CD4-positive, alpha-beta T cell (primary cell): ENCODE data around the gene ARID4B. TPM values are rescaled to one million over a fixed set of nuclear protein-coding genes. Genes with fewer than 3 reads are reported as not detected.
A peak's percentile ranks its signal among the peaks of the same experiment; 100 is the strongest.

Experiments
- ATAC-seq: fragments of 200-7000 bp; cut with Tn5 transposase; one replicate; pipeline ENCODE4 v1.10.0; 2022; ENCODE audit warnings: mild to moderate bottlenecking; ENCODE audit not compliant: poor library complexity
- CTCF ChIA-PET: fragments of 350-600 bp; sonication (Branson Sonifier 250); formaldehyde crosslinking; loops from one replicate; lab custom pipeline; 2021; ENCODE audit warnings: antibody characterized with exemption, inconsistent platforms; lab: Charles Lee
- POLR2A ChIA-PET: fragments of 350-600 bp; sonication (Branson Sonifier 250); formaldehyde crosslinking; loops from one replicate; lab custom pipeline; 2021; ENCODE audit warnings: antibody characterized with exemption, inconsistent platforms; lab: Charles Lee
- DNase-seq, 14 experiments: peaks; one replicate each; pipeline ENCODE4 v3.0.0-alpha.2; 2013 to 2020; ENCODE audit warnings: mixed read lengths in 2 of 14
- H3K27ac ChIP-seq, 2 donors: one replicate each; pipeline versions ENCODE4 v1.5.1 to v1.7.0; 2013; ENCODE audit warnings: low read length in 2 of 2, low read depth in 1 of 2, mild to moderate bottlenecking in 1 of 2
- H3K27me3 ChIP-seq, 2 experiments: 1 replicate in 1 of 2; 2 replicates in 1 of 2; pipeline versions ENCODE4 v1.6.1 to v1.7.0; 2013; ENCODE audit warnings: low read length in 2 of 2, control low read depth in 1 of 2, mild to moderate bottlenecking in 1 of 2, moderate library complexity in 1 of 2; ENCODE audit not compliant: insufficient read depth in 2 of 2, control insufficient read depth in 1 of 2
- H3K36me3 ChIP-seq: one replicate; pipeline ENCODE4 v1.6.1; 2013; ENCODE audit warnings: low read length, control low read depth; ENCODE audit not compliant: insufficient read depth
- H3K4me1 ChIP-seq: one replicate; pipeline ENCODE4 v1.6.1; 2013; ENCODE audit warnings: low read length, control low read depth; ENCODE audit not compliant: insufficient read depth
- H3K4me3 ChIP-seq: one replicate; pipeline ENCODE4 v1.5.1; 2013; ENCODE audit warnings: mild to moderate bottlenecking, low read length, moderate library complexity
- H3K9me3 ChIP-seq, 2 experiments: 1 replicate in 1 of 2; 2 replicates in 1 of 2; pipeline versions ENCODE4 v1.6.1 to v1.7.0; 2013; ENCODE audit warnings: low read length in 2 of 2, mild to moderate bottlenecking in 2 of 2, control low read depth in 1 of 2, moderate library complexity in 1 of 2; ENCODE audit not compliant: control insufficient read depth in 1 of 2, insufficient read depth in 1 of 2
- H3K27ac Mint-ChIP-seq: one replicate; pipeline ENCODE4 v1.8.0; 2020; ENCODE audit warnings: mixed read lengths
- H3K27me3 Mint-ChIP-seq: one replicate; pipeline ENCODE4 v1.8.0; 2021; ENCODE audit warnings: mixed read lengths
- H3K36me3 Mint-ChIP-seq: one replicate; pipeline ENCODE4 v1.8.0; 2021; ENCODE audit warnings: low read depth, mixed read lengths
- H3K4me1 Mint-ChIP-seq: one replicate; pipeline ENCODE4 v1.8.0; 2021; ENCODE audit warnings: low read depth, mixed read lengths
- H3K4me3 Mint-ChIP-seq: one replicate; pipeline ENCODE4 v1.8.0; 2020; ENCODE audit warnings: mild to moderate bottlenecking, mixed read lengths
- H3K9me3 Mint-ChIP-seq: one replicate; pipeline ENCODE4 v1.8.0; 2020; ENCODE audit warnings: mixed read lengths
- intact Hi-C, 2 experiments: fragments of 100-400 bp; cut with DNase I in 1 of 2; cut with micrococcal nuclease in 1 of 2; formaldehyde crosslinking; loops; one replicate each; pipeline versions ENCODE4 v1.15.1 to v1.9.0; 2023 to 2025; cut with DNase I, micrococcal nuclease
- total RNA-seq, 174 experiments: library from RNA in 2 of 174; stranded (reverse) in 2 of 174; gene quantifications; one replicate each; pipeline ENCODE4 v1.2.3 and lab custom pipeline; 2021 to 2026
- TF ChIP-seq, protein P1 (sequence below): fragments of 200-600 bp; IDR thresholded peaks from one replicate; pipeline ENCODE4 v1.8.0; 2022; ENCODE audit warnings: antibody characterized with exemption, mild to moderate bottlenecking

ARID4B gene
- total RNA-seq, 2 experiments from 2014 or later, result 127 to 130 TPM

DNA sequence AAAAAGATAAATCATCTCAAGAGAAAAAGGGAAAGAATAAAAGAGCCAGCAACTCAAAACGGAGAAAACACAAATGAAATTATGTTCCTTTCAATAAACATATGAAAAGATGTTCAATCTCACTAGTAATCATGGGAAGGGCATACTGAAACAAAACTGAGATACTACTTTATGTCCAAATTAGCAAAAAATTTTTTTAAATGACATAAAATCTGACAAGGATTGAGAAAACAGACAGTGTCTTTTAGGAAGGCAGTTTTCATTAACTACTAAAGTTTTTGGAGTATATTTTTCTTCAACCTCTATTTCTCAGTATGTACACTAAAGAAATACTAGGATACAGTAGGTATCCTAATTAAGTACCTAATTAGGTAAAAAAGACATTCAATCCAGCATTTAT is 73.3 kb downstream of the ARID4B start:
- intact Hi-C loops, result loop anchor here in 1 of 2 experiments (5.0 kb wide), 1 partner anchor 38 kb away; no protein-coding TSS in a partner anchor

DNA sequence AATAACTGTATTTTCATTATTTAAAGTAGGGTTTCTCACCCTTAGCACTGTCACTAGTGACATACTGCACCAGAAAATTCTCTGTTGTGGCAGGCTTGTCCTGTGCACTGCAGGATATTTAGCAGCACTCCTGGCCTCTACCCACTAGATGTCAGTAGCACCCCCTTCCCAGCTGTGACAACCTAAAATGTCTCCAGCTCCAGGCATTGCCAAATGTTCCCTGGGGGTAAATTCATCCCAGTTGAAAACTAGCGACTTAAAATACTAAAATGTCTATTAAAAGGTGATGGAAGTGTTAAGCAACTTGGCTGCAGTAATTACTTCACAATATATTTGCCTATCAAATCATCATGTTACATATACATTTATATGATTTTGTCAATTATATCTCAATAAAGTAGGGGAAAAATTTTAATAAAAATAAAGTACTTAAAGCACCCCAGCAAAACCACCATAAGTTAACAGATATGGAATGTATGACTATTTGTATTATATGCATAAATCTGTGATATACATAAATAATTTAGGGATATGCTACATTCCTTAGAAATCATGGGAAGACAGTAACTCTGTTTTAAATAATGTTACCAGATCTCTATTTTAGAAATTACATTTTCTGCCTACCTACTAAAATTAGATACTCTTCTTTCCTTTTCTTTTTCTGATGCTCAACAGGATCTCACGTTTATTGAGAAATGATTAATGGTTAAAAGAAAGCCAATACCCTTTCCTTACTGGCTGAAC is 74.6 kb downstream of the ARID4B start:
- CTCF ChIA-PET, result interaction anchor here (0.5 to 5.2 kb wide), 22 partner anchors 8 to 163 kb away, joined by 3 to 40 read pairs (median 4); partner anchors contain the start of genes ARID4B, GGPS1 and TBCE
- peaks cover 47% of the 10 kb centered on the region for H3K4me1 Mint-ChIP-seq
- Histone ChIP-seq H3K9me3 (no peaks in the 10 kb centered on the region), H3K4me1 (peaks cover 4% of the 10 kb centered on the region), H3K27ac (no peak overlapping the region), H3K4me3 (no peak overlapping the region), H3K36me3 (peaks cover 21% of the 10 kb centered on the region), H3K27me3 (no peaks in the 10 kb centered on the region)
- H3K27me3 Mint-ChIP-seq, result no peaks in the 10 kb centered on the region
- TF ChIP-seq, protein P1, sequence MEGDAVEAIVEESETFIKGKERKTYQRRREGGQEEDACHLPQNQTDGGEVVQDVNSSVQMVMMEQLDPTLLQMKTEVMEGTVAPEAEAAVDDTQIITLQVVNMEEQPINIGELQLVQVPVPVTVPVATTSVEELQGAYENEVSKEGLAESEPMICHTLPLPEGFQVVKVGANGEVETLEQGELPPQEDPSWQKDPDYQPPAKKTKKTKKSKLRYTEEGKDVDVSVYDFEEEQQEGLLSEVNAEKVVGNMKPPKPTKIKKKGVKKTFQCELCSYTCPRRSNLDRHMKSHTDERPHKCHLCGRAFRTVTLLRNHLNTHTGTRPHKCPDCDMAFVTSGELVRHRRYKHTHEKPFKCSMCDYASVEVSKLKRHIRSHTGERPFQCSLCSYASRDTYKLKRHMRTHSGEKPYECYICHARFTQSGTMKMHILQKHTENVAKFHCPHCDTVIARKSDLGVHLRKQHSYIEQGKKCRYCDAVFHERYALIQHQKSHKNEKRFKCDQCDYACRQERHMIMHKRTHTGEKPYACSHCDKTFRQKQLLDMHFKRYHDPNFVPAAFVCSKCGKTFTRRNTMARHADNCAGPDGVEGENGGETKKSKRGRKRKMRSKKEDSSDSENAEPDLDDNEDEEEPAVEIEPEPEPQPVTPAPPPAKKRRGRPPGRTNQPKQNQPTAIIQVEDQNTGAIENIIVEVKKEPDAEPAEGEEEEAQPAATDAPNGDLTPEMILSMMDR, result peak; percentile 97
- H3K36me3 Mint-ChIP-seq, result peaks cover 60% of the 10 kb centered on the region
- intact Hi-C loops, result loop anchor here (1.0 to 5.0 kb wide), 4 partner anchors 39 to 164 kb away; no protein-coding TSS in a partner anchor
- H3K4me3 Mint-ChIP-seq, result no peak overlapping the region
- POLR2A ChIA-PET, result interaction anchor here (0.6 to 1.1 kb wide), 5 partner anchors 73 to 251 kb away, joined by 3 to 4 read pairs (median 3); partner anchors contain the start of genes B3GALNT2 and RBM34
- DNase-seq, result peak; percentile 41 to 83 (median 51)
- peak overlapping the region; percentile 38 for H3K27ac Mint-ChIP-seq
- H3K9me3 Mint-ChIP-seq, result no peaks in the 10 kb centered on the region
- ATAC-seq, result peak; percentile 97

More for the DNA sequence above, 73.3 kb downstream of the ARID4B start:
- peaks cover 11% of the 10 kb centered on the region for H3K4me1 ChIP-seq
- no peak for DNase-seq
- no peak overlapping the region for H3K4me3 ChIP-seq
- peak overlapping the region; percentile 50 for H3K27ac Mint-ChIP-seq
- ChIA-PET POLR2A (no interaction called here), CTCF (interaction anchor here (1.3 kb wide), 1 partner anchor 160 kb away, joined by 4 read pairs; no protein-coding TSS in a partner anchor)
- ATAC-seq, result no peak
- peaks cover 27% of the 10 kb centered on the region for H3K36me3 ChIP-seq
- no peaks in the 10 kb centered on the region for H3K27me3 ChIP-seq
- peaks cover 65% of the 10 kb centered on the region for H3K36me3 Mint-ChIP-seq
- TF ChIP-seq, protein P1, result no peak
- no peaks in the 10 kb centered on the region for H3K9me3 Mint-ChIP-seq
- H3K9me3 ChIP-seq, result no peaks in the 10 kb centered on the region
- no peaks in the 10 kb centered on the region for H3K27me3 Mint-ChIP-seq
- H3K4me1 Mint-ChIP-seq, result peaks cover 61% of the 10 kb centered on the region
- no peak overlapping the region for H3K4me3 Mint-ChIP-seq
- H3K27ac ChIP-seq, result no peak overlapping the region

DNA sequence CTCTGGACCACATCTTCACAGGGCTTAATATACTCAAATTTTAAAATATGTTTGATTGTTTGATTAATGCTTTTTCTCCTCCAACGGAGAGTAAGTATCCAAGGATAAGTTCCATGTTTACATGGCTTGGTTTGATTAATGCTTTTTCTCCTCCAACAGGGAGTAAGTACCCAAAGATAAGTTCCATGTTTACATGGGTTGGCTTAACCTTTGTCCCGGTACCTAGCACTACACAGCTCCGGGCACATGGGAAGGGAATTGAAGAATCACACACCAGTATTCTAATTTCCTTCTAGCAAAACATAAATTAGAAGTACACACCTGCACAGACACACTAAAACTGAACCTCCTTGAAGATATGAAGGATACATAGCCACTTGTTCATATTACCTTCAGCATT is 77.5 kb downstream of the ARID4B start:
- intact Hi-C loops, result loop anchor here in 1 of 2 experiments (5.0 kb wide), 1 partner anchor 42 kb away; no protein-coding TSS in a partner anchor
- no peaks in the 10 kb centered on the region for H3K27me3 ChIP-seq
- H3K9me3 ChIP-seq, result no peaks in the 10 kb centered on the region
- peaks cover 45% of the 10 kb centered on the region for H3K4me1 Mint-ChIP-seq
- no peak overlapping the region for H3K4me3 ChIP-seq
- H3K4me1 ChIP-seq, result peaks cover 6% of the 10 kb centered on the region
- peaks cover 61% of the 10 kb centered on the region for H3K36me3 Mint-ChIP-seq
- H3K36me3 ChIP-seq, result peaks cover 25% of the 10 kb centered on the region
- H3K9me3 Mint-ChIP-seq, result no peaks in the 10 kb centered on the region
- H3K27ac ChIP-seq, result no peak overlapping the region
- ChIA-PET POLR2A (interaction anchor here (1.1 kb wide), 1 partner anchor 10 kb away, joined by 3 read pairs; no protein-coding TSS in a partner anchor), CTCF (interaction anchor here (0.7 to 5.2 kb wide), 2 partner anchors 83 to 166 kb away, joined by 3 to 40 read pairs; no protein-coding TSS in a partner anchor)
- H3K27me3 Mint-ChIP-seq, result no peaks in the 10 kb centered on the region
- DNase-seq, result no peak
- H3K27ac Mint-ChIP-seq, result no peak overlapping the region
- TF ChIP-seq, protein P1, result no peak
- ATAC-seq, result no peak
- H3K4me3 Mint-ChIP-seq, result no peak overlapping the region
